Colonic mucosa (tissue), 4 donors: ENCODE measurements around the gene GCH1. TPM values are rescaled to one million over a fixed set of nuclear protein-coding genes. Genes with fewer than 3 reads are reported as not detected.

Source experiments
- DNase-seq: peaks from one replicate; pipeline ENCODE4 v3.0.0-alpha.2; 2020
- H3K27ac ChIP-seq: fragments of 200-600 bp; one replicate; pipeline ENCODE4 v1.8.0; 2021
- H3K27me3 ChIP-seq: fragments of 200-600 bp; one replicate; pipeline ENCODE4 v1.8.0; 2021
- H3K36me3 ChIP-seq: fragments of 200-600 bp; one replicate; pipeline ENCODE4 v1.8.0; 2021
- H3K4me1 ChIP-seq: fragments of 200-600 bp; one replicate; pipeline ENCODE4 v1.8.0; 2021; ENCODE audit warnings: mild to moderate bottlenecking
- H3K4me3 ChIP-seq: fragments of 200-600 bp; one replicate; pipeline ENCODE4 v1.8.0; 2021
- H3K9ac ChIP-seq, 2 donors: one replicate each; pipeline ENCODE4 v1.7.0; 2013; ENCODE audit warnings: control low read depth in 2 of 2, low read depth in 2 of 2, low read length in 2 of 2
- H3K9me3 ChIP-seq: fragments of 200-600 bp; one replicate; pipeline ENCODE4 v1.8.0; 2021
- intact Hi-C: fragments of 100-400 bp; cut with DNase I; formaldehyde crosslinking; loops from one replicate; pipeline ENCODE4 v1.14.1; 2022
- total RNA-seq, 2 donors: library from RNA; stranded (reverse); fragmentation: NEBNext Ultra II Directional in 1 of 2; extraction: Animal tissue kit (Norgen Biotek cat#: 25700) in 1 of 2; gene quantifications; one replicate each; pipeline ENCODE4 v1.2.1, GENCODE V29; 2021
- TF ChIP-seq, protein P1 (sequence below): fragments of 200-600 bp; IDR thresholded peaks from one replicate; pipeline ENCODE4 v1.8.0; 2022; ENCODE audit warnings: antibody characterized with exemption, mild to moderate bottlenecking
- donor health status: healthy.
- donor health status: DM: no; HTN: no; CAD: no.
- donor health status: DM: no; HTN: no; CAD: no.

Gene GCH1
- total RNA-seq, 2 donors from 2014 or later, result 20.4 to 30.8 TPM

DNA sequence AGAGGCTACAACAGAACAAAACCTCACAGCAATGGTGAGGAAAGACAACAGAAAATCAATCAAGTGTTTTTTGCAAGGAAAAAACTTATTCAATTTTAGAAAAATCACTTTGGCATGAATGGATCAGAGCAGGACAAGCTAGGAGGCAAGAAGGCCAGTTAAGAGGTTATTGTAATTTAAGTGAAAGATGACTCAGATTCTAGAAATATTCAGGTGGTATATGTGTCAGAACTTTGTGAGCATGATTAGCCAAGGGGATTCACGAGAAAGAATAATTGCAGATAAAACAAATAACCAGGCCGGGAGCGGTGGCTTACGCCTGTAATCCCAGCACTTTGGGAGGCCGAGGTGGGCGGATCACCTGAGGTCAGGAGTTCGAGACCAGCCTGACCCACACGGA lies 12.7 kb downstream of the GCH1 start:
- H3K27me3 ChIP-seq, result no peaks in the 10 kb centered on the region
- H3K4me1 ChIP-seq, result no peaks in the 10 kb centered on the region
- TF ChIP-seq, protein P1, sequence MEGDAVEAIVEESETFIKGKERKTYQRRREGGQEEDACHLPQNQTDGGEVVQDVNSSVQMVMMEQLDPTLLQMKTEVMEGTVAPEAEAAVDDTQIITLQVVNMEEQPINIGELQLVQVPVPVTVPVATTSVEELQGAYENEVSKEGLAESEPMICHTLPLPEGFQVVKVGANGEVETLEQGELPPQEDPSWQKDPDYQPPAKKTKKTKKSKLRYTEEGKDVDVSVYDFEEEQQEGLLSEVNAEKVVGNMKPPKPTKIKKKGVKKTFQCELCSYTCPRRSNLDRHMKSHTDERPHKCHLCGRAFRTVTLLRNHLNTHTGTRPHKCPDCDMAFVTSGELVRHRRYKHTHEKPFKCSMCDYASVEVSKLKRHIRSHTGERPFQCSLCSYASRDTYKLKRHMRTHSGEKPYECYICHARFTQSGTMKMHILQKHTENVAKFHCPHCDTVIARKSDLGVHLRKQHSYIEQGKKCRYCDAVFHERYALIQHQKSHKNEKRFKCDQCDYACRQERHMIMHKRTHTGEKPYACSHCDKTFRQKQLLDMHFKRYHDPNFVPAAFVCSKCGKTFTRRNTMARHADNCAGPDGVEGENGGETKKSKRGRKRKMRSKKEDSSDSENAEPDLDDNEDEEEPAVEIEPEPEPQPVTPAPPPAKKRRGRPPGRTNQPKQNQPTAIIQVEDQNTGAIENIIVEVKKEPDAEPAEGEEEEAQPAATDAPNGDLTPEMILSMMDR, result no peak
- DNase-seq, result no peak
- H3K4me3 ChIP-seq, result no peak overlapping the region
- H3K9me3 ChIP-seq, result no peaks in the 10 kb centered on the region
- intact Hi-C loops, result no loop called here
- no peak overlapping the region for H3K9ac ChIP-seq
- H3K27ac ChIP-seq, result no peak overlapping the region
- H3K36me3 ChIP-seq, result no peaks in the 10 kb centered on the region

DNA sequence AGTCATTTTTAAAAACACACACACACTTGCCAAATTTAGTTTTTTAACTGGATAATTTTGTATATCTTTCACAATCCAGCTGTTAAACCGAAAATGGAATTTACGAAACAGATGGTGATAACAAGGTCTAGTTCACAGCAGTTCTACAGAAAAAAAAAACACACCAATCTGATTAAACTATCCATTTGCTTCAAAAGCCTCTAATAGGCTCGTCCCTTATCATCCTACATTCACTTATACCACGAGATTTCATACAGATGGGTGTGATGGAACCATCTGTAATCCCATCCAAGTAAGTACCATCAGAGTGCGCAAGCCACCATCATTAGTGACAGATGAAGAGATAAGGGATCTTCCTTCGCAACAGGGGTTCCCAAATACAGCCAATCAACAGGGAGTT lies 20.1 kb downstream of the GCH1 start:
- DNase-seq, result no peak
- TF ChIP-seq, protein P1, result no peak
- no peak overlapping the region for H3K9ac ChIP-seq
- H3K36me3 ChIP-seq, result no peaks in the 10 kb centered on the region
- peak overlapping the region; percentile 65 for H3K27ac ChIP-seq
- H3K9me3 ChIP-seq, result no peaks in the 10 kb centered on the region
- intact Hi-C loops, result no loop called here
- H3K27me3 ChIP-seq, result no peaks in the 10 kb centered on the region
- H3K4me1 ChIP-seq, result no peaks in the 10 kb centered on the region
- no peak overlapping the region for H3K4me3 ChIP-seq

DNA sequence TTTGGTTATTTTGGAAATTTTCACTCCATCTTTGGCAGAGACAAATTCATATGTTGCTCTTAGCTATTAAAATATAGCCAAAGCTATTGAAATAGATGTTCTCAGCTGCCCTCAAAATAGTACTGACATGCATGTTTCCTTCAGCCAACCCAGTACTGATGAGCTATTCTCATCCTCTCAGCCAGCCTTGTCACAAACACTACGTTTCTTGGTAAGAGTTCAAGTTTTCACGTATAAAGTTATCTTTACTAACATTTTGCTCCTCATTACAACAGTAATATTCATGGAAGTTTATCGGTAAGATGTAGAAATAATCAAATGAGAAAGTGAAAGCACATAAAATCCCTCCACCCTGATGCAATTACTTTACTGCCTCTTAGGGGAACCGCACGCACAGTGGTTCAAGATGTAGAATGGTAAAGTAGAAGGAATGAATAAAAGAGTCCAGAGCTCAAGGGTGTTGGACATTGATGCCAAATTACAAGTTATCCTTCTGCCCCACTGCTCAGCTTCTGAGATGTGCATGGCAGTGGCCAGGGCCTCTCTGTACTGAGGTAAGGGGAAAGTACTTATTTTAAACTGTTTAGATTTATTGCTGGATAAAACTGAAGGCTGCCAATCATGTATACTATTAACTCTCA lies 20.7 kb downstream of the GCH1 start:
- TF ChIP-seq, protein P1, result no peak
- H3K4me1 ChIP-seq, result peaks cover 3% of the 10 kb centered on the region
- peak overlapping the region; percentile 26 to 52 for H3K9ac ChIP-seq
- no peaks in the 10 kb centered on the region for H3K36me3 ChIP-seq
- intact Hi-C loops, result no loop called here
- H3K27me3 ChIP-seq, result no peaks in the 10 kb centered on the region
- peak overlapping the region; percentile 26 for H3K4me3 ChIP-seq
- no peak for DNase-seq
- H3K27ac ChIP-seq, result peak overlapping the region; percentile 65
- H3K9me3 ChIP-seq, result no peaks in the 10 kb centered on the region

DNA sequence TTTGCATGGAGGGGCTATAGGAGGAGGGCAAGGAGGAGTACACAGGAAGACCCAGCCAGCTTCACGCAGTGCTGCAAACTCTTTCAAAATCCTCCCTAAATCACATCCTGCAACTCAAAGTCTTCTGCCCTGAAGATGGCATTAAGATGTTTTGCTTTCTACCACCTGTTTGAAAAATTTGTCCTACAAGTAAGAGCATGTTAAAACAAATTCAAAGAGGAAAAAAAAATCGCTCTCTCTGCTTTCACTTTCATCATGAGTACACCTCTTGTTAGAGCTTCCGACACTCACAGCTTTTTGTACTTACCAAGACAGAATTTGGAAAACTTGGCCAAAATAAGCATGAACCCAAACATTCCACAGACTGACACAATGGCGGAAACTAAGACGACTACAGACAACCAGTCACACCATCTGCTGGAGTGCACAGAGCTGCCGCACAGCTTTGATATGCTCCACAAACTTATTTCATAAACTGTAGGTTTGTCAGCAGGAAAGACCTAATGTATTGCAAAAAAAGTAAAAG lies 21.3 kb downstream of the GCH1 start:
- no peaks in the 10 kb centered on the region for H3K27me3 ChIP-seq
- DNase-seq, result peak; percentile 45
- H3K36me3 ChIP-seq, result no peaks in the 10 kb centered on the region
- H3K4me3 ChIP-seq, result peak overlapping the region; percentile 26
- TF ChIP-seq, protein P1, result no peak
- intact Hi-C loops, result no loop called here
- H3K9ac ChIP-seq, result peak overlapping the region; percentile 26 to 52
- H3K4me1 ChIP-seq, result peaks cover 3% of the 10 kb centered on the region
- H3K9me3 ChIP-seq, result no peaks in the 10 kb centered on the region
- H3K27ac ChIP-seq, result peak overlapping the region; percentile 65

DNA sequence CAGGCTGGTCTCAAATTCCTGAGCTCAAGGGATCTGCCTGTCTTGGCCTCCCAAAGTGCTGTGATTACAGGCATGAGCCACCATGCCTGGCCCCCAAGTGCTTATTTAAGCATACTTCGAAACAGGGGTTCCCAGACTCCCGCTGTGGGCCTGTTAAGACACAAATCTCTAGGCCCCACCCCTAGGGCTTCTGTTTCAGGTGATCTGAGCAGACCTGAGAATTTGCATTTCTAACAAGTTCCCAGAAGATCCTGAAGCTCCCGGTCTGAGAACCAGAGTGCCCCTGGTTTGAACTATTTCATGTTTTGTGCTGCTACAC lies 25.0 kb downstream of the GCH1 start:
- H3K36me3 ChIP-seq, result no peaks in the 10 kb centered on the region
- DNase-seq, result no peak
- H3K9me3 ChIP-seq, result no peaks in the 10 kb centered on the region
- H3K4me1 ChIP-seq, result peaks cover 3% of the 10 kb centered on the region
- H3K27me3 ChIP-seq, result no peaks in the 10 kb centered on the region
- no peak overlapping the region for H3K4me3 ChIP-seq
- no peak overlapping the region for H3K27ac ChIP-seq
- TF ChIP-seq, protein P1, result no peak
- intact Hi-C loops, result no loop called here
- H3K9ac ChIP-seq, result no peak overlapping the region
